Testis (tissue), 3 donors: ENCODE data around the gene NUP50. TPM values are rescaled to one million over a fixed set of nuclear protein-coding genes. Genes with fewer than 3 reads are reported as not detected.

Experiments used
- DNase-seq: peaks from one replicate; pipeline ENCODE4 v3.0.0-alpha.2; 2019
- H3K27ac ChIP-seq, 2 donors: fragments of 200-600 bp; sonication (generic); one replicate each; pipeline ENCODE4 v1.5.1; 2019
- H3K27me3 ChIP-seq: fragments of 200-600 bp; sonication (generic); one replicate; pipeline ENCODE4 v1.5.1; 2019
- H3K36me3 ChIP-seq: fragments of 200-600 bp; sonication (generic); one replicate; pipeline ENCODE4 v1.5.1; 2017; ENCODE audit warnings: low read depth; ENCODE audit errors: missing control alignments
- H3K4me1 ChIP-seq: fragments of 200-600 bp; sonication (generic); one replicate; pipeline ENCODE4 v1.5.1; 2019
- H3K4me3 ChIP-seq, 2 donors: fragments of 200-600 bp; sonication (generic); one replicate each; pipeline ENCODE4 v1.5.1; 2017 to 2019
- H3K9me3 ChIP-seq: fragments of 200-600 bp; sonication (generic); one replicate; pipeline ENCODE4 v1.5.1; 2017
- CTCF ChIP-seq, 3 experiments: fragments of 450-650 bp in 2 of 3; fragments of 200-600 bp in 1 of 3; sonication (generic) in 1 of 3; IDR thresholded peaks; one replicate each; pipeline ENCODE4 v1.5.1; 2016 to 2019; ENCODE audit warnings: antibody characterized with exemption in 3 of 3, mild to moderate bottlenecking in 2 of 3, moderate library complexity in 1 of 3
- POLR2A ChIP-seq: fragments of 450-650 bp; IDR thresholded peaks from one replicate; pipeline ENCODE4 v1.6.1; 2017; ENCODE audit warnings: antibody characterized with exemption, mild to moderate bottlenecking, moderate library complexity
- WGBS, 2 donors: methylation state at CpG; one replicate each; pipeline ENCODE4 v1.1.5; 2018; 5-methylcytosine and 5-hydroxymethylcytosine counted together
- intact Hi-C: fragments of 100-400 bp; cut with DNase I; formaldehyde crosslinking; loops from one replicate; pipeline ENCODE4 v1.15.1; 2023; ENCODE audit warnings: low total_unique reads
- polyA plus RNA-seq: library from polyadenylated mRNA; stranded (reverse); fragments of 350-450 nt; fragmentation: Illumina TruSeq; extraction: RNeasy Lipid Tissue Mini Kit (QIAGEN cat#74804); gene quantifications from one replicate; pipeline ENCODE4 v1.2.3, GENCODE V29; 2014; ENCODE audit warnings: low read depth, low replicate concordance; ENCODE audit not compliant: insufficient read depth
- total RNA-seq, 2 donors: library from RNA; depleted of rRNA; stranded (reverse); fragments of >200 nt; gene quantifications; one replicate each; pipeline ENCODE4 v1.2.3, GENCODE V29; 2016

Gene NUP50
- total and polyA plus RNA-seq, 3 donors from 2014 or later, result 66.2 to 120 (median 119) TPM

- 88 to 92% methylated on average over 2 of the region's 2 CpGs for WGBS, 2 donors
- intact Hi-C loops, result no loop called here
Observed at GRCh38 chr22:45181766-45182165, 18.0 kb downstream of the NUP50 start.

GRCh38 chr22:45183974-45184373 is 20.2 kb downstream of the NUP50 start:
- Histone ChIP-seq H3K4me1 (peaks cover 6% of the 10 kb centered on the region), H3K27ac (no peak overlapping the region), H3K9me3 (no peaks in the 10 kb centered on the region), H3K27me3 (no peaks in the 10 kb centered on the region), H3K36me3 (no peaks in the 10 kb centered on the region), H3K4me3 (no peak overlapping the region)
- TF ChIP-seq POLR2A, result no peak
- no peak for TF ChIP-seq CTCF (IDR thresholded peaks at IDR 0.05)
- intact Hi-C loops, result no loop called here
- DNase-seq, result no peak
- WGBS, 2 donors, result 91 to 94% methylated on average over 11 to 13 of the region's 13 CpGs

More at GRCh38 chr22:45181766-45182165, 18.0 kb downstream of the NUP50 start:
- no peak for TF ChIP-seq POLR2A
- TF ChIP-seq CTCF (IDR thresholded peaks at IDR 0.05), result no peak
- Histone ChIP-seq H3K9me3 (no peaks in the 10 kb centered on the region), H3K27me3 (no peaks in the 10 kb centered on the region), H3K4me1 (no peaks in the 10 kb centered on the region), H3K27ac (no peak overlapping the region), H3K36me3 (no peaks in the 10 kb centered on the region), H3K4me3 (no peak overlapping the region)
- DNase-seq, result no peak

GRCh38 chr22:45185718-45186514 is 22.2 kb downstream of the NUP50 start:
- no peaks in the 10 kb centered on the region for H3K36me3 ChIP-seq
- no peaks in the 10 kb centered on the region for H3K9me3 ChIP-seq
- H3K4me3 ChIP-seq, result no peak overlapping the region
- intact Hi-C loops, result no loop called here
- peaks cover 17% of the 10 kb centered on the region for H3K4me1 ChIP-seq
- peak; percentile 13 for DNase-seq
- no peak for TF ChIP-seq POLR2A
- no peak for TF ChIP-seq CTCF (IDR thresholded peaks at IDR 0.05)
- no peak overlapping the region for H3K27ac ChIP-seq
- 86 to 90% methylated on average over 16 of the region's 16 CpGs for WGBS, 2 donors
- no peaks in the 10 kb centered on the region for H3K27me3 ChIP-seq

GRCh38 chr22:45187891-45188290 is 24.2 kb downstream of the NUP50 start:
- Histone ChIP-seq H3K9me3 (no peaks in the 10 kb centered on the region), H3K27ac (no peak overlapping the region), H3K27me3 (no peaks in the 10 kb centered on the region), H3K36me3 (no peaks in the 10 kb centered on the region), H3K4me3 (no peak overlapping the region), H3K4me1 (peaks cover 17% of the 10 kb centered on the region)
- intact Hi-C loops, result no loop called here
- DNase-seq, result peak; percentile 13
- 56 to 63% methylated on average over 4 of the region's 4 CpGs for WGBS, 2 donors
- TF ChIP-seq CTCF (IDR thresholded peaks at IDR 0.05) (no peak), POLR2A (no peak)

- 63% methylated on average over 16 of the region's 16 CpGs for WGBS, 2 donors
Observed at GRCh38 chr22:45188779-45189178, 25.1 kb downstream of the NUP50 start.

More at GRCh38 chr22:45188779-45189178, 25.1 kb downstream of the NUP50 start:
- DNase-seq, result peak; percentile 62
- no peak overlapping the region for H3K27ac ChIP-seq
- H3K27me3 ChIP-seq, result no peaks in the 10 kb centered on the region
- TF ChIP-seq POLR2A (no peak), CTCF (IDR thresholded peaks at IDR 0.05) (no peak)
- no peaks in the 10 kb centered on the region for H3K36me3 ChIP-seq
- H3K4me1 ChIP-seq, result peaks cover 26% of the 10 kb centered on the region
- no peaks in the 10 kb centered on the region for H3K9me3 ChIP-seq
- H3K4me3 ChIP-seq, result no peak overlapping the region
- intact Hi-C loops, result no loop called here
